GM18517 (cell line): Measurements from ENCODE around the gene SMOC2.
"Not testable (repeated sequence)": the region's sequence is repeated elsewhere in the genome, so short reads cannot be mapped to it uniquely, and the experiment has no call there.

Source experiments
- ATAC-seq: cut with Tn5 transposase; IDR thresholded peaks from one replicate; pipeline ENCODE4 v1.9.1; 2021; ENCODE audit warnings: mild to moderate bottlenecking, moderate library complexity; ENCODE audit not compliant: unreplicated experiment

SMOC2 gene

DNA sequence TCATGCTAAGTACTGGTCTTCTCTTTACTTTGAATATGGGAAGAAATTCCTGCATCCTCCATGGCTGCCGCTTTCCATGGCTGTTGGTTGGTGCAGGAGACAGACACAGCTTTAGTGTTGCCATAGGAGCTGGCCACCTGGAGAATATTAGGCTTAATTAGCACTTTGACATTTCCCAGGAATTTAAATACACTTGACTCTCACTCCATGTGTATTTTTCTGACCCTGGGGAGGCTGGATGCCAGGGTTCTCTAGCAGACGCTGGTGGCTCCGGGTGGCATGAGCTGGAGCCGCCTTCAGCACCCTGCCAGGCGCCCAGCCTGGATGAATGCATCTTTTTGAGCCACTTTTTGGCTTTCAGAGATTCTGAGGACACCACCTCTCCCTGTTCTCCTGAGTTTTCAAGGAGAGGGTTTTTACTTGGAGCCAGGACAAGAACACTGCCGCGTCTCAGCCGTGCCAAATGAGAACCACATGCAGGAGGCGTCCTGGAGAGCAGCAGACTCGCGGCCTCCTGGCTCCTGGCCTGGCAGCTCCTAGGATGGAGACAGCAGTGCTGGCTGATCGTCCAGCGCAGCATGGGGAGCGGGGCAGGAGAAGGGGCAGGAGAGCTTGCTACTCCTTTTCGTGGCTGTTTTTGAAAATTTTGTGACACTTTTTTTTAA lies 258.8 kb downstream of the SMOC2 start:
- ATAC-seq, result no peak

DNA sequence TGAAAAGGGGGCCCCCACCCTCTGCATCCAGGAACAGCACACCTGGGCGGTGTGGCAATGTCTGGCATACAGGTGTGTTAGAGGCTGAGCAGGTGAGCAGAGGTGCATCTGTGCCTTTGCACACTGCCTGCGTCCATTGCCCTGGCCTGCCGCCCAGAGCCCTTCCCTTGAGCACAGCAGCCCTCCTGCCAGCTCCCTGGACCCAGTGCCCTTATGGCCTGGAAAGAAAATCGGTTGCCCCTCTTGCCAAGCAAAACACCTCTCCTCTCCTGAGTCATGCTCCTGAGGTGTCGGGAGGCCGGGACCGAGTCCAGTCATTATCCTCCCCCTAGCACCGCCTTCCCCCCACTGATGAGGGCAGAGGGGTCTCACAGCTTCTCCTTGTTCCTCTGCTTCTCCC lies 259.9 kb downstream of the SMOC2 start:
- no peak for ATAC-seq

DNA sequence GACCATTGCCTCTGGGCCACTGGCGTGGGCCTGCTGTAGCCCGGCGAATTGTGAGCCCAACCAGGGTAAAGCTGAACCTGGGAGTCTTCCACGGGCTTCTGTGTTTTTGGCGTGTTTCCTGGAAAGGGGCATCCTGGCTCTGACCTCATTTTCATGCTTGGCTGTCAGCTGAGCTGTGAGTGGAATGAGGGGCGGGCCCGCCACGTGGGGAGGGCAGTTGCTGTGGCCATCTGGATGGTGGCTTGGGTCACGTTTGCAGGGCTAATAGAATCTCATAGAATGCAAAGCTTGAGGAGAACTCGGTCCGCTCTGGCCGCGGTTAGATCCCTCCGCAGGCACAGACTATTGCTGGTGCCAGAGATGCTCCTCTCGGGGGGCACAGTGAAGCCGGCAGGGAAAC lies 263.0 kb downstream of the SMOC2 start:
- no peak for ATAC-seq

DNA sequence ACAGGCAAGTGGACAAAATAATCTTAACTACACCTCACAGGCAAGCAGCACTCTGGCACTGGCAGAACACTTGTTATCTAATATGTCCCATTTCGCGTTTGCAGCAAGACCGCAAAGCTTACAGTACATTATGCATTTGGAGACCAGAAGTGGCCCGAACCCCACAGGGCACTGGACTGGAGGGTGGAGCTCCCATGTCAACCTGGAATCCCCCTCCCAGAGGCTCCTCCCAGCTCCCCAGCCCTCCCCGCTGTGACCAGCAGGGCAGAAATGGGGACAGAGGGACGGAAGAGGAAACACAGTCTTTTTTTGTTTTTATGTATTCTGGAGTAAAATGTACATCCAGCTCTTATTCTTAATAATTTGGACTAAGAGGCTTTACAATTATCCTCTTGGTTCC lies 263.7 kb downstream of the SMOC2 start:
- no peak for ATAC-seq

DNA sequence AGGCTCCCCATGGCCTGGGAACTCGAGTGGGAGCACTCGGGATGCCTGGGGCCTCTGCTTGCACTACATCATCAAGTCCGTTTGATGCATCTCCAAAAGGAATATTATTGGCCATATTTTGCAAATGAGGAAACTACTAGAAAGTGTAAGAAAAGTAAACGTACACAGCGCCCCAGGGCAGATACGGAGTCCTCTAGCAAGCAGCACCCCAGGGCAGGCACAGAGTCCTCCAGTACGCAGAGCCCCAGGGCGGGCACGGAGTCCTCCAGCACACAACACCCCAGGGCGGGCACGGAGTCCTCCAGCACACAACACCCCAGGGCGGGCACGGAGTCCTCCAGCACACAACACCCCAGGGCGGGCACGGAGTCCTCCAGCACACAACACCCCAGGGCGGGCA lies 264.3 kb downstream of the SMOC2 start:
- not testable (repeated sequence) for ATAC-seq

DNA sequence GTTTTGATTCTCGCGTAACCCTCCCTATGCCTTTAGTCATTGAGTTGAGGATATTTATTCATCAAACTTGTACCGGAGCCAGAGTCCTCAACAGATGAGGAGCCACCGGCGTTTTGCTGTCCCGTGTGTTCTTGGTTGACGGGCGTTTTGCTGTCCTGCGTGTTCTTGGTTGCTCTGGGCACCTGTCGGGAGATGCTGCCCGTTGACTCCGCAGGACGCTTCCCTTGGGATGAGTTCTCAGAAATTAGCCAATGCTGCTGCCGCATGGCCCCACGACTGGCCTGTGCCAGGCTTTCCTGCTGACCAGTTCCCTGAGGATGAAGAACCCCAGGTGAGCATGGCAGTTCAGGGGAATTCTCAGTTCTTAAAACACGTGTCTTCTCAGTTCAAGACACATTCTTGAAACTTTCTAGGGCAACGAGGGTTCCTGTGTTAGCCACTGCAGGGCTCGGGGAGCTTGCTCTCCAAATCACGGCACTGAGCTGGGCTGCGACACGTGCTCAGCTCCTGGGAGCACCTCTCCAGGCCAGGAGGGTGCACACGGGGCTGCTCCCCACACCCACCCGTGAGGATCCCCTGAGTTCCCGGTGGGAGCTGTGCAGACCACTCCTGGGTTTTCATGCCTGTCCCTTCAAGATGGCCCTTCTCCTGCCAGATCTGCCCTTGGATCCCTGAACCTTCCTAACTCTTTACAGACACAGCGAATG lies 265.6 kb downstream of the SMOC2 start:
- no peak for ATAC-seq

DNA sequence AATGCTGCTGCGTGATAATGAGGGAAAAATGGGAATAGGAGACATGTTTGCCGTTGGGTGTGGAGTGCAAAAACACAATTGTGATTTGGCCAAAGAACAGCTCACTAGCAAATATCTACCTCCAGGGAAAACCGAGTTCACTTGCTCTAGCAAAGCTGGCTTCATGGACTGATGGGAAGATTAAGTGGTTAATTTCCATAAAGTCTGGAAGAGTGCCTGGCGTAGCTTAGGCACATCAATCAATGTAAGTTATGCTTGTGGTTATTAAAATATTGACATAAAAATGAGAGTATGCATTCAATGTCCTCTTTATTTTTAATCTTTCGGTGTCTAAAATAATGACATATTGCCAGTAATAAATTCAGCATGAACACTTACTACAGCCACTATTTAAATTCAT lies 267.5 kb downstream of the SMOC2 start:
- ATAC-seq, result no peak

DNA sequence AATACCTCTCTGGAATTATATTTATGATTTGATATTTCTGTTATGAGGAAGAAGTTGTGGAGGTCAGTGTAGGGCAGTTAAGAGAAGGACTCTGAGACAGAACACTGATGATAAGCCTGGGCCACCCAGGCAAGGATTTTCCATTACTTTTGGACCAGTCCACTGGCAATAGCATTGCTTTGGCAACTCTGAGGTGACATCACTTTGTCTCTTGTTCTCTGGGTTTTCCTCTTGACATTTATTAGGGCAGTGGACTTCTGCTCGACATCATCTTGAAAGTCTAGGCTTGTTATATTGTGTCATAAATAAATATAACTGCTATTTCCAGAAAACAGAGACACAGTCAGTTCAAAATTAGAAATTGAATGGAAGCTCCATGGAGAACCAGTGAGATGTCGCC lies 268.0 kb downstream of the SMOC2 start:
- no peak for ATAC-seq

DNA sequence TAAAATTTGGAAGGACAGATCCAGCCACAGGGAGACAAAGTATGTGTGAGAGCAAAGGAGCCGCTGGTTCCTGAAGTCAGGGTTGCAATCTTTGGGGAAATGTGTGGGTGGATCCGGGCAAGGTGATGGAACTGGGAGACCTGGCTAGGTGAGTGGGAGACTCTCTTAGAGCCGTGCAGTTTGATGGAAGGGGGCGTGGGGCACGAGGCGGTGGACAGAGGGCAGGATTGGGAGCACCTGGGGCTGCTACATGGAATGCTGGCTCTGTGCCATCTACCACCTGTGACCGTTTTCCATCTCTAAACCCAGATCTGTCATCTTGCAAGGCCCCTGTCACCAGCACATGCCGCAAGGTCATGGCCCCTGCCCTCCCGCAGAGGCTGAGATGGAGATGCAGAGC lies 268.4 kb downstream of the SMOC2 start:
- no peak for ATAC-seq

DNA sequence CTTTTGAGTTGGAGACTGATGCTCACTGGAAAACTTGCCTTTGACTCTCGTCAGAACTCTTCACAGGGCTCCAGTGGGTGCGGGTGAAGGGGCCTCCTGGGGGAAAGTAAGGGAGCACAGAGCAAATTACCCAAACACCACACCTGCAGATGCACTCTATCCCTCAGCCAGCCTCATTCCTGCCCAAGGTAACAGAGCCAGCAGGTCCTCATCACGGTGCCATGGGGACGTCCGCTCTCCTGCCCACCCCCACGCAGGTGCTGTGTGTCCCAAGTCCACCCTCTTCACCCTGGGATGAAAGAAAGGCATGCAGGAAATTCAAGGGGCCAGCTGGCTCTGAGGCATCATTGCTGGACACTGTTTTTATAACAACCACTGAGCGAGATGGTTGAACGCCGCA lies 269.0 kb downstream of the SMOC2 start:
- ATAC-seq, result no peak

DNA sequence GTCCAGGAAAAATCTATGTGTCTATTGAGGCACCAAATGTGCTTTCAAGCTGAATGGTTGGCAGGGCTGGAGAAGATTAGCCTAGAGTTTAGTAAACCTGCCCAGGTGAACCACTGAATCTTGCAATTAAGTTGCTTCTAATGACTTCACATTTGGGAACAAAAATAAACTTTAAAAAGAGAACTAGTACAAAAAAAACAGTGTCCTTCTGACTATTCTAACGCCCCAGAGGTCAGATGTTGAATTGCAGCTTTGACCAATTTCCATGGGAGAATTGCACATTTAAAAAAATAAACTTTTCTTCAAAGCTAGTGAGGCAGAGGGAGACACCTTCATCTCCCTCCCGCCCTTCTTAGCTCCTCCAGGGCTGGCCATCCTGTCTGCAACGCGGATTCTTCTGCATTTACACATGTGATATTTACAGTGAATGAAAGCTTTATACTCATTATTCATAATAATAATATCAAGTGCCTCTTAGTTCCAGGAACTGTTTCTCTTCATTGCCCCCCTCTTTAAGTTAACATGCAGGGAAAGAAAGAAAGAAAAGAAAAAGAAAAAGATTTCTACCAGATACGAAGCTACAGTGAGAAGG lies 270.2 kb downstream of the SMOC2 start:
- ATAC-seq, result no peak

DNA sequence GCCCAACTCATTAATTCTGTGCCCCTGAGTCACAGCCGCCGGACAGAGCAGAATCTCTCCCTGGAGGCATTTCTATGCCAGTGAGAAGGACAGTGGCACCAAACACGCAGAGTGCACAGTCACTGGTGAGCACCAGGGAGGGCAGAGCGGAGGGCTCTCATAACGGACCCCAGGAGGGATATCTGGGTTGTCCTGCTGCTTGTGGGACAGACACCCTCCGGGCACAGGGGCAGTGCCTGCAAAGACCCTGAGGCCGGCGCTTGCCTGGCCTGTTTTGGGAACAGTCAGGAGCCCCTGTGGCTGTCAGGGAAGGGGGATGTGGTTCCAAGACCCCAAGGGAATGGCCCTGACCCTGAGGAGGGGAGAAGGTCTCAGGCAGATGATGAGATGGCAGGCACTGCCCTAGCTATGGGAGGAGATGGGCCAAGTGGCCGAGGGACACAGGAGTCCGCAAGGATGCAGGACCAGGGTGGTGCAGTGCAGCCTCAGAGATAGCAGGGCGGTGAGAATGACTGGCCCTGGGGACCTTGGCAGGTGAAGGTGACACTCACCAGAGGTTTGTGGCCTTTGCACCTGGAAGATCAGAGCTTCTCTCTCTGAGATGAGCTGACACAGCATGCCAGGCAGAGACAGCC lies 270.8 kb downstream of the SMOC2 start:
- ATAC-seq, result no peak

DNA sequence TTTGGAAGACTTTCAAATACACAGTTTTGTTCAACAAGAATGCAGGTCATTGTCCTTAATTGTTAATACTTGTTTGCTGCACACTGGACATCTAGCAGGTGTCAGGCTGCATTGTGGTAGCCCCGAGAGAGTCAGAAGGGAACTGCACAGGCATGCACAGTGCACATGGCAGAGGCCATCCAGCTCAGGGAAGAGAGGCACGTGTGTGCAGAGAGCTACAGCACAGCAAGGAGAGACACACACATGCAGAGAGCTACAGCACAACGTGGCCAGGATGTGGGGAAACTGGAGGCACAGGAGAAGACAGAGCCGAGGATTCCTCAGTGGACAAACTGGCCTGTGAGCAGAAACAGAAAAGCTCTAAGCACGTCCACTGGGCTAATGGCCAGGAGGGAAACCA lies 272.0 kb downstream of the SMOC2 start:
- no peak for ATAC-seq

DNA sequence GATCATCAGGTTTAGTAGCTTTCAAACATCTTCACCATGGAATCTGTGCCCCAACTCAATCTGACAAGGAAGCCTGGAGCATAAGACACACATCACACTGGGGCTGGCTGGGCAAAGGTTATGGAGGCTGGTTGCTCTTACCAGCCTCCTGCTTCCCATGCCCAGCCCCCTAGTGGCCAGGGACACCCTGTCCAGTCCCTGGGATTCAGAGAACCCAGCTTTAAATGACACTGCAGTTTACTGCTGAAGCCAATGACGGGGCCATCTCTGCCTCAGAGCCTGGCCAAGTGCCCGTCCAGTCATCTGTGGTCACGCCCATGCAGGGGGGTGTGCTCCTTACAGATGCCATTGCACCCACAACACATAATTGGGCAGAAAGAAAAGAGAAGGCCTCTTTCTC lies 272.9 kb downstream of the SMOC2 start:
- ATAC-seq, result no peak

DNA sequence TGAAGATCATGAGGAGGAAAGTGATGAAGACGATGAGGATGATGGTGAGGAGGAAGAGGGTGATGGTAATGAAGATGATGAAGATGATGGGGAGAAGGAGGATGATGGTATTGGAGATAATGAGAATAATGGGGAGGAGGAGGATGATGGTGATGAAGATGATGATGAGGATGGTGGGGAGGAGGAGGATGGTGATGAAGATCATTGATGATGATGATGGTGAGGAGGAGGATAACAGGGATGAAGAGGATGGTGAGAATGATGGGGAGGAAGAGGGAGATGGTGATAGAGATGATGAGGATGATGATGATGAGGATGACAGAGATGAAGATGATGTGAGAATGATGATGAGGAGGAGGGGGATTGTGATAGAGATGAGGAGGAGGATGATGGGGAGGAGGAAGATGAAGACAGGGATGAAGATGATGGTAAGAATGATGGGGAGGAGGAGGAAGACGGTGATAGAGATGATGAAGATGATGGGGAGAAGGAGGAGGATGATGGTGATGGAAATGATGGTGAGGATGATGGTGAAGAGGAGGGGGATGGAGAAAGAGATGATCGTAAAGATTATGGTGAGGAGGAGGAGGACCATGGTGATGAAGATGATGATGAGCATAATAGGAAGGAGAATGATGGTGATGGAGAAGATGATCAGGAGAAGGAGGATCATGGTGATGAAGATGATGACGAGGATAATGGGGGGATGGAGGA lies 273.7 kb downstream of the SMOC2 start:
- no peak for ATAC-seq

DNA sequence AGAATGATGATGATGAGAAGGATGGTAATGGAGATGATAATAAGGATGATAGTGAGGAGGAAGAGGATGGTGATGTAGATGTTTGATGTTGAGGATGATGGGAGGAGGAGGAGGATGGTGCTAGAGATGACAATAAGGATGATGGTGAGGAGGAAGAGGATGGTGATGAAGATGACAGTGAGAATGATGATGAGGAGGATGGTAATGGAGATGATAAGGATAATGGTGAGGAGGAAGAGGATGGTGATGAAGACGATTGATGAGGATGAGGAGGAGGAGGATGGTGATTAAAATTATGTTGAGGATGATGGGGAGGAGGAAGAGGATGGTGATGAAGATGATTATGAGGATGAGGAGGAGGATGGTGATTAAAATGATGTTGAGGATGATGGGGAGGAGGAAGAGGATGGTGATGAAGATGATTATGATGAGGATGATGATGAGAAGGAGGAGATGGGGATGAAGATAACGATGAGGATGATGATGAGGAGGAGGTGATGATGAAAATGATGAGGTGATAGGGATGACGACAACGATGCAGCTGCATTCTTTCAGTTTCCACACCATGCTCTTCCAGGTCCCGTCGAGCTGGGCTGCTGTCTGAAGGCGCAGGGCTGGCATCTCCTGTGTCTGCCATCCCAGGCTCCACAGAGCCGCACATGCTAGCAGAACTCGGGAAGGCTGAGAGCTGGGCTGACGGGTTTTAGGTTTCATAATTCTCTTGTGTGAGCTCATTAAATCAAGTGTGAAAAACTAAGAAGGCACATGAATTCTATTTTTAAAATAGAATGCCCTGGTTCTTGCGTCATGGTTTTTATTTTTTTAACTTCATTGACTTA lies 274.9 kb downstream of the SMOC2 start:
- ATAC-seq, result no peak

DNA sequence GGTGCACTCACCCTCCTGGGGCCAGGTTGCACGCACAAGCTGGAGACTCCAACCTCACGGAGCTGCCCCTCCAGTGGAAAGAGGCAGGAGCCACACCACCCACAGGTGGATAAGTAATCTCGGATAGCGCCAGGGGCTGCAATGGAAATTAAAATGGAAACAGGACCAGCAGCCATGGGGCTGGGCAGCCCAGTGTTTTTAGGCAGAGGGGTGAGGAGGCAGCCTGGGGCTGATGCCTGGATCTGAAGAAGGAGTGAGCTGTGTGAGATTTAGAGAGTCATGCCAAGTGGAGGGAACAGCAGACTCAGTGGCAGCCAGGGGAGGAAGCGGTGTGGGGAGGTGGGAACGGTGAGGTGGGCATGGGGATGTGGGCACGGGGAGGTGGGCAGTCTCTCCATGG lies 275.6 kb downstream of the SMOC2 start:
- no peak for ATAC-seq

DNA sequence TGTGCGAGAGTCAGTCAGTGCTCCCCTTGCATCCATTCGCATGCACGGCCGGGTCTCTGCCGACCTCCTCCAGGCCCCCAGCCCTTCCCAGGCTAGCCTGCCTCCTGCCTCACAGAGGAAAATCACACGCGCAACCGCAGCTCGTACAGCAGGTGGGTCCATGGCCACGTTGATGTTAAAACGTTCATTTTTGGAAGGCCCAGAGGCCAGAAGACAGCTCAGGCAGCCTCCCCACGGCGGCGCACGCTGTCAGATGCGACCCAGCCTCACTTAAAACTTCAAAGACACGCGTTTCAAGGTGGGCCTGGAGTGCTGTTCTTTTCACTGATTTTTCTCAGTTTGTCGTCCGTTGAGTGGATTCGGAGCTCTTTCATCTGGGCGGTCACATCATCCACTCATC lies 276.5 kb downstream of the SMOC2 start:
- no peak for ATAC-seq
